Mucosa of descending colon (tissue), 3 donors: ENCODE results near the gene SLC6A13. TPM values are rescaled to one million over a fixed set of nuclear protein-coding genes. Genes with fewer than 3 reads are reported as not detected.

Experiments used
- ATAC-seq: fragments of 200-7000 bp; cut with Tn5 transposase; one replicate; pipeline ENCODE4 v1.9.1; 2020; ENCODE audit warnings: mild to moderate bottlenecking, moderate library complexity
- DNase-seq, 3 donors: peaks; one replicate each; pipeline ENCODE4 v3.0.0-alpha.2; 2020
- H3K36me3 ChIP-seq: fragments of 200-600 bp; one replicate; pipeline ENCODE4 v1.8.0; 2021; ENCODE audit warnings: low read depth, mild to moderate bottlenecking
- H3K4me1 ChIP-seq: fragments of 200-600 bp; one replicate; pipeline ENCODE4 v1.8.0; 2021; ENCODE audit warnings: low read depth, mild to moderate bottlenecking
- H3K4me3 ChIP-seq: fragments of 200-600 bp; one replicate; pipeline ENCODE4 v1.8.0; 2021; ENCODE audit warnings: mild to moderate bottlenecking
- H3K9me3 ChIP-seq: fragments of 200-600 bp; one replicate; pipeline ENCODE4 v1.8.0; 2021; ENCODE audit warnings: mild to moderate bottlenecking
- CTCF ChIP-seq: fragments of 200-600 bp; IDR thresholded peaks from one replicate; pipeline ENCODE4 v1.8.0; 2022; ENCODE audit warnings: antibody characterized with exemption, mild to moderate bottlenecking
- intact Hi-C, 2 donors: fragments of 100-400 bp; cut with DNase I in 1 of 2; cut with micrococcal nuclease in 1 of 2; formaldehyde crosslinking; loops; one replicate each; pipeline versions ENCODE4 v1.11.0 to v1.11.1; 2022; cut with DNase I, micrococcal nuclease
- total RNA-seq, 3 donors: library from RNA; stranded (reverse); fragmentation: NEBNext Ultra II Directional in 2 of 3; extraction: Animal tissue kit (Norgen Biotek cat#: 25700) in 2 of 3; gene quantifications; one replicate each; pipeline versions ENCODE4 v1.2.1 to v1.2.4, GENCODE V29; 2021 to 2023
- donor health status: DM: no; HTN: no; CAD: no; lungs with moderate emphysema.
- donor health status: DM: no; HTN: no; CAD: no.
- donor health status: DM: no; HTN: yes; CAD: no.

Gene SLC6A13
- total RNA-seq, 3 donors from 2014 or later = not detected

- intact Hi-C loops = no loop called here
- DNase-seq (no peak), ATAC-seq (no peak)
- Histone ChIP-seq H3K4me3 (no peak overlapping the region), H3K36me3 (no peaks in the 10 kb centered on the region), H3K9me3 (no peaks in the 10 kb centered on the region), H3K4me1 (no peaks in the 10 kb centered on the region)
- TF ChIP-seq CTCF = no peak
These were observed 1.6 kb upstream of the SLC6A13 start for GRCh38 chr12:264269-264668.

- no peaks in the 10 kb centered on the region for H3K9me3 ChIP-seq
- H3K4me3 ChIP-seq = no peak overlapping the region
- ATAC-seq (no peak), DNase-seq (no peak)
- intact Hi-C loops = no loop called here
- no peaks in the 10 kb centered on the region for H3K4me1 ChIP-seq
- no peaks in the 10 kb centered on the region for H3K36me3 ChIP-seq
- no peak for TF ChIP-seq CTCF
These were observed 938 bp upstream of the SLC6A13 start for GRCh38 chr12:263574-263973.

- intact Hi-C loops = no loop called here
- ATAC-seq = no peak
These were observed 523 bp downstream of the SLC6A13 start for GRCh38 chr12:262113-262512.

GRCh38 chr12:257521-258321 is 4.9 kb downstream of the SLC6A13 start:
- no peak for DNase-seq
- intact Hi-C loops = no loop called here
- Histone ChIP-seq H3K36me3 (no peaks in the 10 kb centered on the region), H3K9me3 (no peaks in the 10 kb centered on the region), H3K4me3 (no peak overlapping the region), H3K4me1 (no peaks in the 10 kb centered on the region)
- TF ChIP-seq CTCF = no peak
- no peak for ATAC-seq

More at GRCh38 chr12:262113-262512, 523 bp downstream of the SLC6A13 start:
- DNase-seq = no peak
- Histone ChIP-seq H3K4me1 (no peaks in the 10 kb centered on the region), H3K36me3 (no peaks in the 10 kb centered on the region), H3K9me3 (no peaks in the 10 kb centered on the region), H3K4me3 (no peak overlapping the region)
- no peak for TF ChIP-seq CTCF

- H3K36me3 ChIP-seq = no peaks in the 10 kb centered on the region
- no peaks in the 10 kb centered on the region for H3K9me3 ChIP-seq
- H3K4me1 ChIP-seq = no peaks in the 10 kb centered on the region
- ATAC-seq (no peak), DNase-seq (no peak)
- H3K4me3 ChIP-seq = no peak overlapping the region
- no peak for TF ChIP-seq CTCF
- intact Hi-C loops = no loop called here
These were observed 5.7 kb downstream of the SLC6A13 start for GRCh38 chr12:256958-257357.

GRCh38 chr12:256225-256624 is 6.4 kb downstream of the SLC6A13 start:
- intact Hi-C loops = no loop called here
- no peak for ATAC-seq
- Histone ChIP-seq H3K4me1 (no peaks in the 10 kb centered on the region), H3K9me3 (no peaks in the 10 kb centered on the region), H3K36me3 (no peaks in the 10 kb centered on the region), H3K4me3 (no peak overlapping the region)
- no peak for TF ChIP-seq CTCF
- no peak for DNase-seq
